ENCODE measurements around the gene FGD6. TPM values are rescaled to one million over a fixed set of nuclear protein-coding genes. Genes with fewer than 3 reads are reported as not detected.

The FGD6 gene
- total and polyA plus RNA-seq, 2 of the 4 experiments (the other 2 are of a cell fraction): 2.6 to 9.5 TPM

DNA sequence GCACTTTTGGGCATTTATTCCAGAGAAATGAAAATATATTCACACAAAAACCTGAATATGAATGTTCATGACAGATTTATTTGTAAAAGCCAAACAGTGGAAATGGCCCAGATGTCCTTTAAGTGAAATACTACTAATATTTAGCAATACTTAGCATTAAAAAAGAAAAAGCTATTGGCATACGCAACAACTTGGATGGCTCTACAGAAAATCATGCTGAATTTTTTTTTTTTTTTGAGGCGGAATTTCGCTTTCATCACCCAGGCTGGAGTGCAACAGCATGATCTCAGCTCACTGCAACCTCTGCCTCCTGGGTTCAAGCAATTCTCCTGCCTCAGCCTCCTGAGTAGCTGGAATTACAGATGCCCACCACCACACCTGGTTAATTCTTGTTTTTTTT is 24.1 kb downstream of the FGD6 start:
- Histone ChIP-seq H3K9ac (ENCODE audit: low read depth, low read length) (no peak overlapping the region), H3K23ac (ENCODE audit: low read depth, low read length) (no peak overlapping the region), H3K56ac (ENCODE audit: extremely low read depth, insufficient read depth, low read length) (no peak overlapping the region), H3K79me1 (ENCODE audit: low read depth in 1 of 2, low read length in 2 of 2) (peaks cover 0 to 4% of the 10 kb centered on the region in 2 experiments; a peak in 2 of 4 replicates), H2BK120ac (ENCODE audit: low read depth, low read length) (no peak overlapping the region), H4K20me1 (ENCODE audit: insufficient read depth, low read length) (no peaks in the 10 kb centered on the region), H2AFZ (replicated peaks; ENCODE audit: low read length, poor library complexity) (no peak overlapping the region), H3K18ac (ENCODE audit: low read depth, low read length) (no peak overlapping the region), H3K4ac (ENCODE audit: low read depth, low read length) (no peak overlapping the region), H3K4me3 (ENCODE audit: insufficient read depth, low read depth, low read length) (no peak overlapping the region), H2BK20ac (ENCODE audit: low read depth, low read length) (no peak overlapping the region), H4K91ac (ENCODE audit: insufficient read depth, low read depth, low read length) (no peak overlapping the region), H3K27me3 (ENCODE audit: control insufficient read depth, insufficient read depth, low read length) (no peaks in the 10 kb centered on the region), H3K36me3 (ENCODE audit: control insufficient read depth, insufficient read depth, low read length) (no peaks in the 10 kb centered on the region), H4K8ac (ENCODE audit: low read depth in 2 of 2, low read length in 2 of 2) (no peak overlapping the region), H3K9me3 (ENCODE audit: control insufficient read depth, insufficient read depth, low read length) (no peaks in the 10 kb centered on the region), H3K14ac (replicated peaks; ENCODE audit: low read depth, low read length) (no peak overlapping the region), H3K4me1 (ENCODE audit: control insufficient read depth, insufficient read depth, low read length) (peaks cover 1% of the 10 kb centered on the region; the same call in 1 of the 2 replicates), H2BK5ac (ENCODE audit: low read depth, low read length, poor library complexity, severe bottlenecking) (no peak overlapping the region), H2AK5ac (ENCODE audit: low read depth, low read length) (no peak overlapping the region), H2AK9ac (replicated peaks; ENCODE audit: low read depth, low read length, poor library complexity) (no peak overlapping the region), H3K9me1 (ENCODE audit: insufficient read depth, low read length) (no peaks in the 10 kb centered on the region), H3K4me2 (ENCODE audit: low read depth, low read length) (no peak overlapping the region), H4K5ac (ENCODE audit: low read depth, low read length) (no peak overlapping the region), H2BK15ac (ENCODE audit: low read depth, low read length) (no peak overlapping the region), H3K27ac (ENCODE audit: insufficient read depth, low read length) (no peak overlapping the region)
- in situ Hi-C loops (cut with MboI; ENCODE audit: low sequenced_read_pairs) (no loop called here), intact Hi-C loops (cut with micrococcal nuclease) (no loop called here), dilution Hi-C loops (cut with HindIII; ENCODE audit: low sequenced_read_pairs, unreplicated experiment) (no loop called here)
- ATAC-seq (ENCODE audit: low read depth): no peak
- ChIA-PET CTCF (interaction anchor here (1.2 kb wide), 1 partner anchor 12 kb away, joined by 4 read pairs; no protein-coding TSS in a partner anchor), POLR2A (ENCODE audit: unreplicated experiment) (no interaction called here)
- TF ChIP-seq CTCF (conservative IDR thresholded peaks at IDR 0.05; ENCODE audit: low read depth, low read length) (no peak), CEBPB (IDR thresholded peaks at IDR 0.05; ENCODE audit: low read depth, low read length) (no peak), MXI1 (IDR thresholded peaks at IDR 0.05; ENCODE audit: borderline replicate concordance, low read depth, low read length) (no peak), RFX5 (IDR thresholded peaks at IDR 0.05; ENCODE audit: low read depth, low read length) (no peak), CHD1 (IDR thresholded peaks at IDR 0.05; ENCODE audit: low read depth, low read length) (no peak), NFE2L2 (IDR thresholded peaks at IDR 0.05; ENCODE audit: low read depth, low read length) (no peak), USF2 (IDR thresholded peaks at IDR 0.05; ENCODE audit: low read depth, low read length) (no peak), MAZ (IDR thresholded peaks at IDR 0.05; ENCODE audit: borderline replicate concordance, low read depth, low read length) (no peak), RAD21 (IDR thresholded peaks at IDR 0.05; ENCODE audit: low read length) (no peak), POLR2A (IDR thresholded peaks at IDR 0.05; ENCODE audit: low read depth, low read length) (no peak), BHLHE40 (IDR thresholded peaks at IDR 0.05; ENCODE audit: low read depth, low read length) (no peak), MAFK (IDR thresholded peaks at IDR 0.05; ENCODE audit: low read depth, low read length) (no peak), SMC3 (IDR thresholded peaks at IDR 0.05; ENCODE audit: low read depth, low read length) (no peak)
- TF ChIP-seq, protein P1, sequence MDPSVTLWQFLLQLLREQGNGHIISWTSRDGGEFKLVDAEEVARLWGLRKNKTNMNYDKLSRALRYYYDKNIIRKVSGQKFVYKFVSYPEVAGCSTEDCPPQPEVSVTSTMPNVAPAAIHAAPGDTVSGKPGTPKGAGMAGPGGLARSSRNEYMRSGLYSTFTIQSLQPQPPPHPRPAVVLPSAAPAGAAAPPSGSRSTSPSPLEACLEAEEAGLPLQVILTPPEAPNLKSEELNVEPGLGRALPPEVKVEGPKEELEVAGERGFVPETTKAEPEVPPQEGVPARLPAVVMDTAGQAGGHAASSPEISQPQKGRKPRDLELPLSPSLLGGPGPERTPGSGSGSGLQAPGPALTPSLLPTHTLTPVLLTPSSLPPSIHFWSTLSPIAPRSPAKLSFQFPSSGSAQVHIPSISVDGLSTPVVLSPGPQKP (IDR thresholded peaks at IDR 0.05; ENCODE audit: borderline replicate concordance, low read depth, low read length): no peak
- no peak for DNase-seq
- no TSS peak for BruUV-seq (replicated peaks)
- no CpG with 5 or more reads among the region's 3 CpGs for WGBS, 2 experiments (ENCODE audit: extremely low coverage in 2 of 2, insufficient read length in 1 of 2)

Measured in IMR-90 (cell line).